Measurements from ENCODE around the gene PLBD1.

DNA sequence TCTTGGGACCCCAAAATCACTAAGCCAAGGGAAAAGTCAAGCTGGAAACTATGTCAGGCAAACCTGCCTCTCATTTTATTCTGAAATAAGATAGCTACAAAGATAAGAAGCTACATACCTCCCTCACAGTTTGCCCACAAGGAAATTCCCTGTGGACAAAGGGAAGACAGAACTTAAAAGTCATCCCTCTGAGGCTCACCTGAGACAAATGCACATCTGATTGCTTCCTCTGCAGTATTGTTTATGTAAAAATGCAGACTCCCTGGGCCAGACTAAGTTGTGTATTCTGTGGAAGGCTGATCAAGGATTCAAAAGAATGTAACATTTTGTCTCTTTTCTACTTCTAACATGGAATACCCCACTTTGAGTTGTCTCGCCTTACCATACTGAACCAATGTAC, 2.5 kb upstream of the PLBD1 start:
- no peak for TF ChIP-seq EP300 (IDR thresholded peaks at IDR 0.05)
- TF ChIP-seq, protein P1, sequence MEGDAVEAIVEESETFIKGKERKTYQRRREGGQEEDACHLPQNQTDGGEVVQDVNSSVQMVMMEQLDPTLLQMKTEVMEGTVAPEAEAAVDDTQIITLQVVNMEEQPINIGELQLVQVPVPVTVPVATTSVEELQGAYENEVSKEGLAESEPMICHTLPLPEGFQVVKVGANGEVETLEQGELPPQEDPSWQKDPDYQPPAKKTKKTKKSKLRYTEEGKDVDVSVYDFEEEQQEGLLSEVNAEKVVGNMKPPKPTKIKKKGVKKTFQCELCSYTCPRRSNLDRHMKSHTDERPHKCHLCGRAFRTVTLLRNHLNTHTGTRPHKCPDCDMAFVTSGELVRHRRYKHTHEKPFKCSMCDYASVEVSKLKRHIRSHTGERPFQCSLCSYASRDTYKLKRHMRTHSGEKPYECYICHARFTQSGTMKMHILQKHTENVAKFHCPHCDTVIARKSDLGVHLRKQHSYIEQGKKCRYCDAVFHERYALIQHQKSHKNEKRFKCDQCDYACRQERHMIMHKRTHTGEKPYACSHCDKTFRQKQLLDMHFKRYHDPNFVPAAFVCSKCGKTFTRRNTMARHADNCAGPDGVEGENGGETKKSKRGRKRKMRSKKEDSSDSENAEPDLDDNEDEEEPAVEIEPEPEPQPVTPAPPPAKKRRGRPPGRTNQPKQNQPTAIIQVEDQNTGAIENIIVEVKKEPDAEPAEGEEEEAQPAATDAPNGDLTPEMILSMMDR (IDR thresholded peaks at IDR 0.05): no peak
- TF ChIP-seq POLR2A (IDR thresholded peaks at IDR 0.05): no peak
